RWPE1 (cell line): ENCODE data around the gene ARHGEF28.

Experiments used
- CTCF ChIA-PET: fragments of 350-600 bp; sonication (Branson Sonifier 250); formaldehyde crosslinking; extraction: SDS; loops from one replicate; lab custom pipeline; 2021; lab: Yijun Ruan, JAX
- POLR2A ChIA-PET: fragments of 400-600 bp; formaldehyde crosslinking; extraction: SDS; loops from one replicate; lab custom pipeline; 2020; ENCODE audit warnings: antibody characterized with exemption; ENCODE audit not compliant: low non-redundant PET; lab: Yijun Ruan, JAX
- DNase-seq: peaks from one replicate; pipeline ENCODE4 v3.0.0; 2012; ENCODE audit warnings: low spot score
- H3K27ac ChIP-seq: fragments of 450-650 bp; 2 replicates; pipeline ENCODE4 v1.5.1; 2017
- TF ChIP-seq, protein P1 (sequence below): fragments of 450-650 bp; conservative IDR thresholded peaks from 2 replicates; pipeline ENCODE4 v1.5.1; 2017; ENCODE audit warnings: low read depth, mild to moderate bottlenecking

The ARHGEF28 gene

DNA sequence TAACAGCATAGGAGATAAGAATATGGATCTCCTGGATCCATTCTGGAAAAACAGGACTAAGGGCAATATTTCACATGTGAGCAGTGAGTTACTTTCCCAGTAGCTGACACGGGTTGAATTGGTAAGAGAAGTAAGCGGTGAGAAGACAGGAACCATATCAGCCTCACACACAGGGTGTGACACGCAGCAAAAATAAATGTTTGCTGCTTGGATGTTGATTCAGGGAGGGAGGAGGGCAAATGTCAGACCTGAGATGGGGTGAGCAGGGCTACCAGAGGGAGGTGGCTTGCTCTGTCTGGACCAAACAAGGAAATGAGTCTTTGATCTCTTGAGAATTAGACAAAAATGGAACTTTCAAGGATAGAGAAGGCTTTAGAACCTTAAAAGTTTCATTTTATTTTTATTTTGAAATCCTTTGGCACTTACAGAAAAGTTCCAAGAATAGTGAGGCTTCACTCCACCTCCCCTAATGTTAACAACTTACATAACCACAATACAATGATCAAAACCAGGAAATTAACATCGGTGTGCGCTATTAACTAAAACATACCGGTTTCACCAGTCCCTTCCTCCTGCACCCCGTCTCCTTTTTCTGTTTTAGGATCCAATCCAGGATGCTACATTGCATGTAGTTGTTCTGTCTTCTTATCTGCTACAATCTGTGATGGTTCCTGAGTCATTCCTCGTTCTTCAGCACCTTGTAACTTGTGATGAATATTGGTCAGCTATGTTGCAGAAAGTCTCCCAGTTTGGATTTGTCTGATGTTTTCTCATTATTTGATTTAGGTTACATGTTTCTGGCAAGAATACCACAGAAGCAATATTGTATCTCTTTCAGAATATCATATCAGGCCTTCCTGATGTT is 20.5 kb upstream of the ARHGEF28 start:
- TF ChIP-seq, protein P1, sequence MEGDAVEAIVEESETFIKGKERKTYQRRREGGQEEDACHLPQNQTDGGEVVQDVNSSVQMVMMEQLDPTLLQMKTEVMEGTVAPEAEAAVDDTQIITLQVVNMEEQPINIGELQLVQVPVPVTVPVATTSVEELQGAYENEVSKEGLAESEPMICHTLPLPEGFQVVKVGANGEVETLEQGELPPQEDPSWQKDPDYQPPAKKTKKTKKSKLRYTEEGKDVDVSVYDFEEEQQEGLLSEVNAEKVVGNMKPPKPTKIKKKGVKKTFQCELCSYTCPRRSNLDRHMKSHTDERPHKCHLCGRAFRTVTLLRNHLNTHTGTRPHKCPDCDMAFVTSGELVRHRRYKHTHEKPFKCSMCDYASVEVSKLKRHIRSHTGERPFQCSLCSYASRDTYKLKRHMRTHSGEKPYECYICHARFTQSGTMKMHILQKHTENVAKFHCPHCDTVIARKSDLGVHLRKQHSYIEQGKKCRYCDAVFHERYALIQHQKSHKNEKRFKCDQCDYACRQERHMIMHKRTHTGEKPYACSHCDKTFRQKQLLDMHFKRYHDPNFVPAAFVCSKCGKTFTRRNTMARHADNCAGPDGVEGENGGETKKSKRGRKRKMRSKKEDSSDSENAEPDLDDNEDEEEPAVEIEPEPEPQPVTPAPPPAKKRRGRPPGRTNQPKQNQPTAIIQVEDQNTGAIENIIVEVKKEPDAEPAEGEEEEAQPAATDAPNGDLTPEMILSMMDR = no peak
- no peak for DNase-seq
- ChIA-PET CTCF (interaction anchor here (1.0 to 1.6 kb wide), 2 partner anchors 14 to 175 kb away, joined by 4 to 8 read pairs; no protein-coding TSS in a partner anchor), POLR2A (no interaction called here)
- no peak overlapping the region for H3K27ac ChIP-seq

DNA sequence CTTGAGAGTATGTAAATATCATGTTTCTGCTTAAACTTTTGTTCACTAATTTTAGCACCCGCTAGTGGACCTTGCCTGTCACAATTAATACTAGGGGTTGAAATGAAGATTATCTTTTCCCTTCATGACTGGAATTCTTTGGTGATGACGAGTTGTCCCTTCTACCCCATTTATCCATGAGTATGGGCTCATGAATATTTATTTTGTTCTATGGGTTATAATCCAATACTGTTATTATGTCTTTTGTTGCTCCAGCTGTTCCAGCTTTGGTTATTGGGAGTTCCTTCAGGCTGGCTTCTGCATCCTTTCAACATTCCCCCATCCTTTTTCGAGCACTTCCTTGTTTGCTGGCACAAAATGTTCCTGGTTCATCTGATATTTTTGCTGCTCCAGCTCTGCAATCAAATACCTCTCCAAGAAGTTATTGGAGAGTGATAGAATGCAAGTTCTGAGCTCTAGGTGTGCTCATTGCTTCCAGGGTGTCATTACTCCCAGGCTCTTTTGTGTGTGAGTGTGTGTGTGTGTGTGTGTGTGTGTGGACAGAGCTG is 19.7 kb upstream of the ARHGEF28 start:
- DNase-seq = no peak
- TF ChIP-seq, protein P1 = no peak
- POLR2A ChIA-PET = no interaction called here
- H3K27ac ChIP-seq = no peak overlapping the region
- CTCF ChIA-PET = interaction anchor here (0.6 to 1.6 kb wide), 4 partner anchors 15 to 663 kb away, joined by 3 to 8 read pairs (median 4); no protein-coding TSS in a partner anchor

DNA sequence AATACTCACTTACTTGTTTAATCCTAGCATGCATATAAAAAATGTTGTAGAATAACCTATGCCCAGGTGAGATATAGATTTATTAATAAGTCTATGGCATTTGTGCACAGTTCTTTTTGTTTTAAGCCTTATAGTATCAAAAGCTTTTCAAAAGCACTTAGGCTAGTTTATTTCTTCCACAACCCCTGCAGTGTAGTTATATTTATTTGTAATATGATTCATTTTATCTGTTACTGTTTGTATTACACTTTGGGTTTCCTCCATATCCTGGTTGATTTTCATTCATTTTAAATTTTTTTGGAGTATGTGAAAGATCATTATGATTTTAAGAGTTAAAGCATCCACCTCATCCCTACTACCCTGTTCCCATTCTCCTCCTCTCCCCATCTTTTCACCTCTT is 18.8 kb upstream of the ARHGEF28 start:
- POLR2A ChIA-PET = interaction anchor here (0.7 kb wide), 1 partner anchor 10 kb away, joined by 3 read pairs; no protein-coding TSS in a partner anchor
- no peak overlapping the region for H3K27ac ChIP-seq
- DNase-seq = no peak
- CTCF ChIA-PET = interaction anchor here (0.5 to 1.6 kb wide), 2 partner anchors 26 to 173 kb away, joined by 3 to 8 read pairs; no protein-coding TSS in a partner anchor
- TF ChIP-seq, protein P1 = no peak

DNA sequence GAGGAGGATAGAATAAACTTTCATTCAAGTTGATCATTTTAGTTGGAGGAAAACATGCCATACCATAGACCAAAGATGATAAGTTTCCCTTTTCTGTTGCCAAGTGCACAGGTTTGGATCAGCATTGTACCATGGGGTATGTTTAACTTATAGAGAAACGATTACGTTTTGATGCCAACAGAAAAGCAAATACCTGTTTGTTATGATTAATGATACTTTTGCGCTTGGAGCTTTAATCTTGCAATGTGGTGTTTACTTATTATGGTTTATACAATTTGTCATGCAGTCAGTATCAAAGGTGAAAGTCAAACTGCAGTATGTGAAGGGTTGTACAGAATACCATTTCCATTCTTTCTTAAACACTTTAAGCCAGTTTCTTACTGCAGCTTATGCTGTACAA is 13.2 kb upstream of the ARHGEF28 start:
- no peak overlapping the region for H3K27ac ChIP-seq
- TF ChIP-seq, protein P1 = no peak
- ChIA-PET POLR2A (no interaction called here), CTCF (interaction anchor here (1.6 kb wide), 1 partner anchor 22 kb away, joined by 6 read pairs; no protein-coding TSS in a partner anchor)
- DNase-seq = no peak

DNA sequence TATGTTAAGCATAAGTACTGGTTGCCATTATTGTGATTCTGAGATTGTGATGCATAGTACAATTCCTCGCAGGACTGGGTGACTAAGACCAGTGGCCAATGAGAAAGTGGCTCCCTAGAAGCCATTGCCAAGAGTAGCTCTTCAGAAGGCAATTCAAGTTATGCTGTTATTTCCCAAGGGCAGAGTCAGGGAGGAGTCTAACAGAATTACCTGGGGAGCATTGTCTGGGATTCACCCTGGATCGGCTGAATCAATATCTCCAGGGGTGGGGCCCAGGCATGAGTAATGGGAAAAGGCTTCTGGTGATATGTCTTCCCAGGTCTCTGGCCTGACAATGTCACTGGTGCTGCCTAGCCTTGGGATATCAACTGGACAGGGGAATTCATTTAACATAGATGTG is 10.9 kb upstream of the ARHGEF28 start:
- ChIA-PET CTCF (interaction anchor here (0.7 to 1.2 kb wide), 2 partner anchors 9 to 23 kb away, joined by 3 to 4 read pairs; no protein-coding TSS in a partner anchor), POLR2A (no interaction called here)
- TF ChIP-seq, protein P1 = no peak
- DNase-seq = peak; percentile 89
- H3K27ac ChIP-seq = no peak overlapping the region

DNA sequence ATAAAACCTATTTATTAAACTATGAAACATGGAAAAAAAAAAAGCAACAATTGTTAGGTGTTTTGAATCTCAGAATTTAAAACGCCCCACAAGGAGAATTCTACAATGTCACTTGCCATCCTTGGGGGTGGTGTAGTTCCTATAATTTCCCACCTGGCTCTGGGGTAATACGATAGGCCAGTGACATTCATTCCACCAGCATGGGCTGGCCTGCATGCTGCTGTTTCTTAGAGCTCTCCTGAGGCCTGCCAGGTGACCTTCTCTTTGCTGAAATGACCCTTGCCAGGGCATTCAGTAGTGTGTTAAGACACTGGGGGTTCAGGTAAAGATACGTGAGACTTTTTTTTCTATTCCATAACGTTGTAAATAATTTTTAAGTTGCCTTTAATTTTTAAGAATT is 10.0 kb upstream of the ARHGEF28 start:
- TF ChIP-seq, protein P1 = no peak
- no peak for DNase-seq
- ChIA-PET POLR2A (no interaction called here), CTCF (no interaction called here)
- H3K27ac ChIP-seq = no peak overlapping the region
